PC-3 (cell line): ENCODE measurements around the gene PHTF2. TPM values are rescaled to one million over a fixed set of nuclear protein-coding genes. Genes with fewer than 3 reads are reported as not detected.

Source experiments
- ATAC-seq: fragments of 200-7000 bp; cut with Tn5 transposase; 2 replicates; pipeline ENCODE4 v1.9.1; 2020; ENCODE audit warnings: mild to moderate bottlenecking, moderate library complexity
- BruUV-seq: library from RNA; stranded (reverse); fragments of 400-500 nt; replicated peaks from 2 replicates; lab custom pipeline; 2021; lab: Mats Ljungman, UMichigan
- CTCF ChIA-PET: fragments of 300-600 bp; sonication (Branson Sonifier 250); formaldehyde crosslinking; loops from one replicate; lab custom pipeline; 2022; ENCODE audit warnings: antibody characterized with exemption; lab: Charles Lee
- POLR2A ChIA-PET: fragments of 300-600 bp; sonication (Branson Sonifier 250); formaldehyde crosslinking; loops from one replicate; lab custom pipeline; 2022; ENCODE audit warnings: antibody characterized with exemption; ENCODE audit not compliant: unreplicated experiment; lab: Charles Lee
- DNase-seq: peaks from one replicate; pipeline ENCODE4 v3.0.0-alpha.2; 2015
- H2AFZ ChIP-seq: fragments of 300-600 bp; sonication (generic); 2 replicates; pipeline ENCODE4 v1.6.0; 2016; ENCODE audit warnings: antibody characterized with exemption, low read length
- H3F3A ChIP-seq: fragments of 300-600 bp; sonication (generic); one replicate; pipeline ENCODE4 v1.6.0; 2017; ENCODE audit warnings: antibody characterized with exemption, low read length, control low read depth, mild to moderate bottlenecking; ENCODE audit not compliant: unreplicated experiment
- H3K27ac ChIP-seq: fragments of 300-600 bp; sonication (generic); 2 replicates; pipeline ENCODE4 v1.5.1; 2016; ENCODE audit warnings: mild to moderate bottlenecking, low read length
- H3K27me3 ChIP-seq: fragments of 300-600 bp; sonication (generic); 2 replicates; pipeline ENCODE4 v1.6.1; 2016; ENCODE audit warnings: low read length, mixed read lengths
- H3K36me3 ChIP-seq: fragments of 300-600 bp; sonication (generic); 2 replicates; pipeline ENCODE4 v1.6.1; 2016; ENCODE audit warnings: low read depth, mixed run types, low read length, mixed read lengths
- H3K4me1 ChIP-seq: fragments of 300-600 bp; sonication (generic); 2 replicates; pipeline ENCODE4 v1.5.1; 2016; ENCODE audit warnings: low read length; ENCODE audit not compliant: insufficient read depth
- H3K4me2 ChIP-seq: fragments of 300-600 bp; sonication (generic); 2 replicates; pipeline ENCODE4 v1.6.0; 2016; ENCODE audit warnings: low read length
- H3K4me3 ChIP-seq: fragments of 300-600 bp; sonication (generic); 2 replicates; pipeline ENCODE4 v1.5.1; 2016; ENCODE audit warnings: mild to moderate bottlenecking, low read length, mixed read lengths
- H3K79me2 ChIP-seq: fragments of 300-600 bp; sonication (generic); 2 replicates; pipeline ENCODE4 v1.6.1; 2017; ENCODE audit warnings: low read length, mixed read lengths
- H3K9ac ChIP-seq: fragments of 300-600 bp; sonication (generic); 2 replicates; pipeline ENCODE4 v1.6.0; 2016; ENCODE audit warnings: mild to moderate bottlenecking, low read length
- H3K9me2 ChIP-seq: fragments of 300-600 bp; sonication (generic); replicated peaks from 2 replicates; pipeline ENCODE4 v1.6.1; 2016; ENCODE audit warnings: mixed run types, low read length, mixed read lengths
- H3K9me3 ChIP-seq: fragments of 300-600 bp; sonication (generic); 2 replicates; pipeline ENCODE4 v1.6.1; 2016; ENCODE audit warnings: low read length, mixed read lengths
- H4K20me1 ChIP-seq: fragments of 300-600 bp; sonication (generic); 2 replicates; pipeline ENCODE4 v1.6.1; 2016; ENCODE audit warnings: low read length, mixed read lengths
- EZH2 ChIP-seq: fragments of 300-600 bp; sonication (generic); IDR thresholded peaks from one replicate; pipeline ENCODE4 v1.6.1; 2017; ENCODE audit warnings: antibody characterized with exemption, mild to moderate bottlenecking, low read length; ENCODE audit not compliant: unreplicated experiment
- EZH2phosphoT487 ChIP-seq: fragments of 300-600 bp; sonication (generic); IDR thresholded peaks from 2 replicates; pipeline ENCODE4 v1.6.1; 2018; ENCODE audit warnings: mild to moderate bottlenecking, antibody characterized with exemption, low read length, borderline replicate concordance
- intact Hi-C: fragments of 100-400 bp; cut with micrococcal nuclease; formaldehyde crosslinking; loops from 2 replicates; pipeline ENCODE4 v1.9.0; 2023
- total RNA-seq: library from RNA; depleted of rRNA; stranded (reverse); fragments of >200 nt; gene quantifications from 2 replicates; pipeline ENCODE4 v1.2.3, GENCODE V29; 2014
- TF ChIP-seq, protein P1 (sequence below): fragments of 300-600 bp; sonication (generic); conservative IDR thresholded peaks from 2 replicates; pipeline ENCODE4 v1.5.1; 2017; ENCODE audit warnings: antibody characterized with exemption, low read depth, mild to moderate bottlenecking, low read length

The PHTF2 gene
- total RNA-seq, 1 experiment from 2014 or later: 20.4 TPM

- H3K4me3 ChIP-seq: no peak overlapping the region
- no peaks in the 10 kb centered on the region for H3K79me2 ChIP-seq
- H3K4me2 ChIP-seq: no peak overlapping the region
- H3K9me3 ChIP-seq: no peaks in the 10 kb centered on the region
- no peak overlapping the region for H2AFZ ChIP-seq
- ChIA-PET CTCF (no interaction called here), POLR2A (no interaction called here)
- no peaks in the 10 kb centered on the region for H4K20me1 ChIP-seq
- no peaks in the 10 kb centered on the region for H3K9me2 ChIP-seq
- H3K4me1 ChIP-seq: peaks cover 9% of the 10 kb centered on the region
- no peaks in the 10 kb centered on the region for H3K36me3 ChIP-seq
- ATAC-seq: no peak
- no peak overlapping the region for H3K9ac ChIP-seq
- intact Hi-C loops: no loop called here
- H3K27me3 ChIP-seq: no peaks in the 10 kb centered on the region
- TF ChIP-seq, protein P1, sequence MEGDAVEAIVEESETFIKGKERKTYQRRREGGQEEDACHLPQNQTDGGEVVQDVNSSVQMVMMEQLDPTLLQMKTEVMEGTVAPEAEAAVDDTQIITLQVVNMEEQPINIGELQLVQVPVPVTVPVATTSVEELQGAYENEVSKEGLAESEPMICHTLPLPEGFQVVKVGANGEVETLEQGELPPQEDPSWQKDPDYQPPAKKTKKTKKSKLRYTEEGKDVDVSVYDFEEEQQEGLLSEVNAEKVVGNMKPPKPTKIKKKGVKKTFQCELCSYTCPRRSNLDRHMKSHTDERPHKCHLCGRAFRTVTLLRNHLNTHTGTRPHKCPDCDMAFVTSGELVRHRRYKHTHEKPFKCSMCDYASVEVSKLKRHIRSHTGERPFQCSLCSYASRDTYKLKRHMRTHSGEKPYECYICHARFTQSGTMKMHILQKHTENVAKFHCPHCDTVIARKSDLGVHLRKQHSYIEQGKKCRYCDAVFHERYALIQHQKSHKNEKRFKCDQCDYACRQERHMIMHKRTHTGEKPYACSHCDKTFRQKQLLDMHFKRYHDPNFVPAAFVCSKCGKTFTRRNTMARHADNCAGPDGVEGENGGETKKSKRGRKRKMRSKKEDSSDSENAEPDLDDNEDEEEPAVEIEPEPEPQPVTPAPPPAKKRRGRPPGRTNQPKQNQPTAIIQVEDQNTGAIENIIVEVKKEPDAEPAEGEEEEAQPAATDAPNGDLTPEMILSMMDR: no peak
- TF ChIP-seq EZH2phosphoT487 (no peak), EZH2 (no peak)
- H3K27ac ChIP-seq: no peak overlapping the region
- no TSS peak for BruUV-seq
- no peak for DNase-seq
- no peaks in the 10 kb centered on the region for H3F3A ChIP-seq
Observed at GRCh38 chr7:77912293-77912692, 113.7 kb downstream of the PHTF2 start.

DNA sequence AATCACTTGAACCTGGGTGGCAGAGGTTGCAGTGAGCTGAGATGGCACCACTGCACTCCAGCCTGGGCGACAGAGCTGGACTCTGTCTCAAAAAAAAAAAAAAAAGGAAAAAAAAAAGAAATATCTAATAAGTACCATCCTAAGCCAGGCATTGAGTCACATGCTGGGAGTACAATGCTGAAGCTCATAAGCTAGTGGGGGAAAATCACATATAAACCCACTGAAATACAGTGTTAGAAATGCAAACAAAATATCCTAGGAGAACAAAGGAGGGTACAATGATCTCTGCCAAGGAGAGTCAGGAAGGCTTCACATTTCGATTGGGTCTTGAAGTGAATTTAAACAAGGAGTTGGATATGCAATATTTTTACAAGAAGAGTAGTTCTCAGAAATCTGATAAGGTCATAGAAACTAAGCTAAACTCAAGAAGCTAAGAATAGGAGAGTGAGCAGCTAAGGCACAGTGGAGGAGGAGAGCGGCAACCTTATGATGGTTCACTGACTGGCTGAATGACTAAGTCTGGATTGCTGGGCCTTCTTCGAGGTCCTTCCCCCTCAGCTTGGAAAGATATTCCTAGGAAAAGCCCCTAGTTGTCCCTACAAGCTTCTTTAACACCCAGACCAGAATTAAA is 115.5 kb downstream of the PHTF2 start:
- no TSS peak for BruUV-seq
- POLR2A ChIA-PET: interaction anchor here (0.7 kb wide), 1 partner anchor 130 kb away, joined by 6 read pairs; no protein-coding TSS in a partner anchor

More for the DNA sequence above, 115.5 kb downstream of the PHTF2 start:
- TF ChIP-seq, protein P1: no peak
- TF ChIP-seq EZH2 (no peak), EZH2phosphoT487 (no peak)
- Histone ChIP-seq H3K9me2 (no peaks in the 10 kb centered on the region), H4K20me1 (no peaks in the 10 kb centered on the region), H3F3A (no peaks in the 10 kb centered on the region), H3K9ac (no peak overlapping the region), H3K9me3 (no peaks in the 10 kb centered on the region), H3K27ac (no peak overlapping the region), H2AFZ (no peak overlapping the region), H3K4me1 (peaks cover 14% of the 10 kb centered on the region), H3K4me2 (no peak overlapping the region), H3K79me2 (no peaks in the 10 kb centered on the region), H3K4me3 (no peak overlapping the region), H3K36me3 (no peaks in the 10 kb centered on the region), H3K27me3 (no peaks in the 10 kb centered on the region)
- intact Hi-C loops: no loop called here
- DNase-seq: no peak
- no peak for ATAC-seq
- CTCF ChIA-PET: interaction anchor here (0.6 kb wide), 1 partner anchor 475 kb away, joined by 3 read pairs; no protein-coding TSS in a partner anchor
